Measurements from ENCODE around the gene SCT. TPM values are rescaled to one million over a fixed set of nuclear protein-coding genes. Genes with fewer than 3 reads are reported as not detected.

The SCT gene
- total RNA-seq, 2 experiments from 2014 or later = not detected

- Histone ChIP-seq H3K4me1 (ENCODE audit: insufficient read depth, low read length) (peaks cover 33% of the 10 kb centered on the region), H3K27me3 (ENCODE audit: control insufficient read depth in 1 of 2, insufficient read depth in 2 of 2, low read length in 2 of 2) (peaks cover 29 to 32% of the 10 kb centered on the region in 2 experiments), H3K36me3 (ENCODE audit: insufficient read depth, low read length) (no peaks in the 10 kb centered on the region), H3K4me3 (ENCODE audit: low read length) (no peak overlapping the region), H3K27ac (ENCODE audit: low read depth in 1 of 2, low read length in 2 of 2) (no peak overlapping the region), H3K9me3 (ENCODE audit: control insufficient read depth in 1 of 2, insufficient read depth in 1 of 2, low read length in 2 of 2) (peaks cover 0 to 23% of the 10 kb centered on the region in 2 experiments)
- ChIA-PET CTCF (no interaction called here), POLR2A (interaction anchor here (1.0 kb wide), 2 partner anchors 59 to 112 kb away, joined by 3 read pairs; partner anchors contain the start of gene DEAF1)
- peaks cover 48% of the 10 kb centered on the region for H3K27me3 Mint-ChIP-seq
- H3K4me3 Mint-ChIP-seq = no peak overlapping the region
- TF ChIP-seq, protein P1, sequence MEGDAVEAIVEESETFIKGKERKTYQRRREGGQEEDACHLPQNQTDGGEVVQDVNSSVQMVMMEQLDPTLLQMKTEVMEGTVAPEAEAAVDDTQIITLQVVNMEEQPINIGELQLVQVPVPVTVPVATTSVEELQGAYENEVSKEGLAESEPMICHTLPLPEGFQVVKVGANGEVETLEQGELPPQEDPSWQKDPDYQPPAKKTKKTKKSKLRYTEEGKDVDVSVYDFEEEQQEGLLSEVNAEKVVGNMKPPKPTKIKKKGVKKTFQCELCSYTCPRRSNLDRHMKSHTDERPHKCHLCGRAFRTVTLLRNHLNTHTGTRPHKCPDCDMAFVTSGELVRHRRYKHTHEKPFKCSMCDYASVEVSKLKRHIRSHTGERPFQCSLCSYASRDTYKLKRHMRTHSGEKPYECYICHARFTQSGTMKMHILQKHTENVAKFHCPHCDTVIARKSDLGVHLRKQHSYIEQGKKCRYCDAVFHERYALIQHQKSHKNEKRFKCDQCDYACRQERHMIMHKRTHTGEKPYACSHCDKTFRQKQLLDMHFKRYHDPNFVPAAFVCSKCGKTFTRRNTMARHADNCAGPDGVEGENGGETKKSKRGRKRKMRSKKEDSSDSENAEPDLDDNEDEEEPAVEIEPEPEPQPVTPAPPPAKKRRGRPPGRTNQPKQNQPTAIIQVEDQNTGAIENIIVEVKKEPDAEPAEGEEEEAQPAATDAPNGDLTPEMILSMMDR (IDR thresholded peaks at IDR 0.05) = no peak
- no peak overlapping the region for H3K27ac Mint-ChIP-seq
- ATAC-seq (ENCODE audit: poor library complexity) (no peak), DNase-seq (no peak)
- no peaks in the 10 kb centered on the region for H3K9me3 Mint-ChIP-seq
- intact Hi-C loops (cut with DNase I, micrococcal nuclease) = no loop called here
- H3K4me1 Mint-ChIP-seq (ENCODE audit: low read depth) = peaks cover 12% of the 10 kb centered on the region
- H3K36me3 Mint-ChIP-seq (ENCODE audit: low read depth) = no peaks in the 10 kb centered on the region
These were observed 9.0 kb upstream of the SCT start for GRCh38 chr11:635945-636510.

- Histone ChIP-seq H3K4me3 (ENCODE audit: low read length) (no peak overlapping the region), H3K27ac (ENCODE audit: low read depth in 1 of 2, low read length in 2 of 2) (no peak overlapping the region), H3K36me3 (ENCODE audit: insufficient read depth, low read length) (no peaks in the 10 kb centered on the region), H3K9me3 (ENCODE audit: control insufficient read depth in 1 of 2, insufficient read depth in 1 of 2, low read length in 2 of 2) (peaks cover 0 to 20% of the 10 kb centered on the region in 2 experiments), H3K27me3 (ENCODE audit: control insufficient read depth in 1 of 2, insufficient read depth in 2 of 2, low read length in 2 of 2) (peaks cover 8 to 15% of the 10 kb centered on the region in 2 experiments), H3K4me1 (ENCODE audit: insufficient read depth, low read length) (peaks cover 20% of the 10 kb centered on the region)
- no peak overlapping the region for H3K4me3 Mint-ChIP-seq
- no peaks in the 10 kb centered on the region for H3K9me3 Mint-ChIP-seq
- ATAC-seq (ENCODE audit: poor library complexity) = no peak
- H3K27me3 Mint-ChIP-seq = peaks cover 40% of the 10 kb centered on the region
- TF ChIP-seq, protein P1 (IDR thresholded peaks at IDR 0.05) = no peak
- POLR2A ChIA-PET = no interaction called here
- no peak for DNase-seq
- CTCF ChIA-PET = no interaction called here
- H3K27ac Mint-ChIP-seq = no peak overlapping the region
- H3K4me1 Mint-ChIP-seq (ENCODE audit: low read depth) = peaks cover 16% of the 10 kb centered on the region
- no peaks in the 10 kb centered on the region for H3K36me3 Mint-ChIP-seq (ENCODE audit: low read depth)
- intact Hi-C loops (cut with DNase I, micrococcal nuclease) = no loop called here
These were observed 3.9 kb upstream of the SCT start for GRCh38 chr11:630871-631270.

GRCh38 chr11:629237-629583, 2.2 kb upstream of the SCT start:
- CTCF ChIA-PET = interaction anchor here (1.5 kb wide), 1 partner anchor 69 kb away, joined by 3 read pairs; no protein-coding TSS in a partner anchor
- no peak overlapping the region for H3K27ac ChIP-seq (ENCODE audit: low read depth in 1 of 2, low read length in 2 of 2)
- Mint-ChIP-seq H3K27me3 (peaks cover 30% of the 10 kb centered on the region), H3K36me3 (ENCODE audit: low read depth) (no peaks in the 10 kb centered on the region), H3K4me1 (ENCODE audit: low read depth) (peaks cover 16% of the 10 kb centered on the region), H3K9me3 (no peaks in the 10 kb centered on the region), H3K27ac (no peak overlapping the region), H3K4me3 (no peak overlapping the region)
- H3K4me3 ChIP-seq (ENCODE audit: low read length) = no peak overlapping the region
- POLR2A ChIA-PET = interaction anchor here (1.0 kb wide), 1 partner anchor 60 kb away, joined by 3 read pairs; no protein-coding TSS in a partner anchor
- H3K9me3 ChIP-seq (ENCODE audit: control insufficient read depth in 1 of 2, insufficient read depth in 1 of 2, low read length in 2 of 2) = peaks cover 0 to 19% of the 10 kb centered on the region in 2 experiments
- H3K36me3 ChIP-seq (ENCODE audit: insufficient read depth, low read length) = no peaks in the 10 kb centered on the region
- H3K27me3 ChIP-seq (ENCODE audit: control insufficient read depth in 1 of 2, insufficient read depth in 2 of 2, low read length in 2 of 2) = peaks cover 19 to 25% of the 10 kb centered on the region in 2 experiments
- peak; percentile 55 for ATAC-seq (ENCODE audit: poor library complexity)
- peaks cover 22% of the 10 kb centered on the region for H3K4me1 ChIP-seq (ENCODE audit: insufficient read depth, low read length)
- intact Hi-C loops (cut with DNase I, micrococcal nuclease) = loop anchor here (1.0 to 2.0 kb wide), 2 partner anchors 74 kb away; no protein-coding TSS in a partner anchor
- TF ChIP-seq, protein P1 (IDR thresholded peaks at IDR 0.05) = no peak
- peak in 4 of 14 experiments; percentile 37 to 57 (median 49) for DNase-seq

All from CD4-positive, alpha-beta T cell (primary cell).